Liver (tissue), 9 donors: ENCODE measurements around the gene PRG2. TPM values are rescaled to one million over a fixed set of nuclear protein-coding genes. Genes with fewer than 3 reads are reported as not detected.

ENCODE experiments used
- DNase-seq: peaks from one replicate; pipeline ENCODE4 v3.0.0-alpha.2; 2017; ENCODE audit warnings: low spot score
- H3K27ac ChIP-seq, 2 donors: one replicate each; pipeline ENCODE4 v1.7.0; 2013; ENCODE audit warnings: inconsistent platforms in 2 of 2, low read length in 2 of 2, control low read depth in 1 of 2, low read depth in 1 of 2, mild to moderate bottlenecking in 1 of 2
- H3K27me3 ChIP-seq, 4 donors: one replicate each; pipeline versions ENCODE4 v1.6.1 to v1.7.0; 2013; ENCODE audit warnings: low read length in 3 of 4, inconsistent platforms in 1 of 4, mild to moderate bottlenecking in 1 of 4, moderate library complexity in 1 of 4; ENCODE audit not compliant: control insufficient read depth in 4 of 4, insufficient read depth in 4 of 4
- H3K36me3 ChIP-seq, 4 donors: one replicate each; pipeline versions ENCODE4 v1.6.1 to v1.7.0; 2013; ENCODE audit warnings: low read length in 3 of 4, mild to moderate bottlenecking in 3 of 4, low read depth in 1 of 4, moderate library complexity in 1 of 4; ENCODE audit not compliant: control insufficient read depth in 4 of 4, insufficient read depth in 3 of 4
- H3K4me1 ChIP-seq, 4 donors: one replicate each; pipeline versions ENCODE4 v1.6.1 to v1.7.0; 2013; ENCODE audit warnings: low read length in 3 of 4, mild to moderate bottlenecking in 3 of 4, moderate library complexity in 1 of 4; ENCODE audit not compliant: control insufficient read depth in 4 of 4, insufficient read depth in 4 of 4
- H3K4me3 ChIP-seq, 3 donors: one replicate each; pipeline versions ENCODE4 v1.6.1 to v1.7.0; 2013; ENCODE audit warnings: low read length in 3 of 3, control low read depth in 1 of 3, low read depth in 1 of 3, mild to moderate bottlenecking in 1 of 3
- H3K9ac ChIP-seq, 2 donors: one replicate each; pipeline ENCODE4 v1.7.0; 2013; ENCODE audit warnings: low read length in 2 of 2, mild to moderate bottlenecking in 2 of 2, moderate library complexity in 2 of 2, control low read depth in 1 of 2, low read depth in 1 of 2
- H3K9me3 ChIP-seq, 4 donors: one replicate each; pipeline versions ENCODE4 v1.6.1 to v1.7.0; 2013; ENCODE audit warnings: low read length in 3 of 4; ENCODE audit not compliant: control insufficient read depth in 4 of 4
- EGR1 ChIP-seq, 2 donors: IDR thresholded peaks; 2 replicates each; pipeline ENCODE4 v1.6.1; 2016 to 2018; ENCODE audit warnings: antibody characterized with exemption in 2 of 2, low read depth in 2 of 2
- FOXA1 ChIP-seq: IDR thresholded peaks from 2 replicates; pipeline ENCODE4 v1.6.1; 2016; ENCODE audit warnings: antibody characterized with exemption
- GABPA ChIP-seq, 2 donors: IDR thresholded peaks in 1 of 2; conservative IDR thresholded peaks in 1 of 2; 2 replicates each; pipeline ENCODE4 v1.6.1; 2016; ENCODE audit warnings: antibody characterized with exemption in 2 of 2, mild to moderate bottlenecking in 1 of 2, moderate library complexity in 1 of 2
- HNF4A ChIP-seq, 2 donors: conservative IDR thresholded peaks; 2 replicates each; pipeline ENCODE4 v1.6.1; 2016; ENCODE audit warnings: antibody characterized with exemption in 2 of 2, mild to moderate bottlenecking in 2 of 2
- HNF4G ChIP-seq: IDR thresholded peaks from 2 replicates; pipeline ENCODE4 v1.6.1; 2016; ENCODE audit warnings: antibody characterized with exemption
- JUND ChIP-seq, 2 donors: IDR thresholded peaks; 2 replicates each; pipeline ENCODE4 v1.6.1; 2016; ENCODE audit warnings: antibody characterized with exemption in 2 of 2
- RAD21 ChIP-seq, 2 donors: IDR thresholded peaks; 2 replicates each; pipeline ENCODE4 v1.6.1; 2016; ENCODE audit warnings: antibody characterized with exemption in 2 of 2, mild to moderate bottlenecking in 2 of 2
- REST ChIP-seq: IDR thresholded peaks from 2 replicates; pipeline ENCODE4 v1.6.1; 2016; ENCODE audit warnings: antibody characterized with exemption, mild to moderate bottlenecking
- RXRA ChIP-seq, 2 donors: IDR thresholded peaks; 2 replicates each; pipeline ENCODE4 v1.6.1; 2017 to 2018; ENCODE audit warnings: antibody characterized with exemption in 2 of 2, mild to moderate bottlenecking in 1 of 2
- TAF1 ChIP-seq: conservative IDR thresholded peaks from 2 replicates; pipeline ENCODE4 v1.6.1; 2016; ENCODE audit warnings: antibody characterized with exemption, mild to moderate bottlenecking
- ZBTB33 ChIP-seq: IDR thresholded peaks from 2 replicates; pipeline ENCODE4 v1.6.1; 2016; ENCODE audit warnings: antibody characterized with exemption
- WGBS: extraction: QIAGEN DNeasy Blood & Tissue Kit; methylation state at CpG from one replicate; pipeline ENCODE4 v1.1.7; 2013; 5-methylcytosine and 5-hydroxymethylcytosine counted together
- polyA plus RNA-seq, 2 donors: library from polyadenylated mRNA; stranded (reverse) in 1 of 2; unstranded in 1 of 2; fragments of 200-250 nt in 1 of 2; fragments of >200 nt in 1 of 2; fragmentation: Nextera tagmentation in 1 of 2; extraction: Ambion mirVana in 1 of 2; gene quantifications; one replicate each; pipeline versions ENCODE4 v1.2.1 to v1.2.3, GENCODE V29; 2013 to 2015
- total RNA-seq, 2 donors: library from RNA; depleted of rRNA; stranded (reverse); fragments of >200 nt; gene quantifications; one replicate each; pipeline ENCODE4 v1.2.3, GENCODE V29; 2014
- TF ChIP-seq, protein P1 (sequence below): IDR thresholded peaks from 2 replicates; pipeline ENCODE4 v1.6.1; 2016; ENCODE audit warnings: antibody characterized with exemption
- TF ChIP-seq, protein P2 (sequence below): fragments of 150-350 bp; IDR thresholded peaks from 2 replicates; pipeline ENCODE4 v1.5.1; 2017; ENCODE audit warnings: improper control_type of control experiment, low read depth, low read length; ENCODE audit not compliant: missing input control
- TF ChIP-seq, protein P3 (sequence below): IDR thresholded peaks from 2 replicates; pipeline ENCODE4 v1.6.1; 2016; ENCODE audit warnings: antibody characterized with exemption
- donor health status: healthy.
- donor health status: healthy.
- donor health status: healthy.
- donor health status: healthy.
- donor health status: healthy.

The PRG2 gene
- total and polyA plus RNA-seq, 4 donors, result 0.74 to 24.2 (median 1.2) TPM; not detected in 1

DNA sequence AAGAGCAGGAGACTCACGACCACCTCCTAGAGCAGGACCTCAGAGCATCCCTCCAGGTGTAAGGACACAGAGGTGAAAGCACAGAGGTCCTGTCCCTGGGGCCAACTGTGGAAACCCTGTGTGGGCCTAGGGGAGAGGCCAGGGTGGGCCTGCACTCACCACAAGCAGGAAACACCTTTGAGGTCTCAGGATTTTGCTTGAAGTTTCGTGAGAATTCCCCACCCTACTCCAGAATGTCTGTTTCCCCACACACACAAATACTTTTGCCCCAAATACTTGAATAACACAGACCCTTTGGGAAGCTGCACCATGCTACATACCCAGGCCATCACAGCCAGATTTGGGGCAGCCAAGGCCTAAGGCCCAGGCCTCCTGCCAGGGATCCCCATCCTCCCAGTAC, 18.3 kb upstream of the PRG2 start:
- TF ChIP-seq TAF1 (no peak), RXRA (IDR thresholded peaks at IDR 0.05) (no peak), ZBTB33 (no peak), GABPA (IDR thresholded peaks at IDR 0.05 in 1 of 2, conservative IDR thresholded peaks at IDR 0.05 in 1 of 2) (no peak), HNF4A (conservative IDR thresholded peaks at IDR 0.05) (no peak), REST (no peak), JUND (IDR thresholded peaks at IDR 0.05) (no peak), EGR1 (IDR thresholded peaks at IDR 0.05; ENCODE audit: low read depth in 2 of 2) (no peak), RAD21 (IDR thresholded peaks at IDR 0.05) (no peak)
- TF ChIP-seq, protein P1, sequence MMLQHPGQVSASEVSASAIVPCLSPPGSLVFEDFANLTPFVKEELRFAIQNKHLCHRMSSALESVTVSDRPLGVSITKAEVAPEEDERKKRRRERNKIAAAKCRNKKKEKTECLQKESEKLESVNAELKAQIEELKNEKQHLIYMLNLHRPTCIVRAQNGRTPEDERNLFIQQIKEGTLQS, result no peak
- TF ChIP-seq, protein P2, sequence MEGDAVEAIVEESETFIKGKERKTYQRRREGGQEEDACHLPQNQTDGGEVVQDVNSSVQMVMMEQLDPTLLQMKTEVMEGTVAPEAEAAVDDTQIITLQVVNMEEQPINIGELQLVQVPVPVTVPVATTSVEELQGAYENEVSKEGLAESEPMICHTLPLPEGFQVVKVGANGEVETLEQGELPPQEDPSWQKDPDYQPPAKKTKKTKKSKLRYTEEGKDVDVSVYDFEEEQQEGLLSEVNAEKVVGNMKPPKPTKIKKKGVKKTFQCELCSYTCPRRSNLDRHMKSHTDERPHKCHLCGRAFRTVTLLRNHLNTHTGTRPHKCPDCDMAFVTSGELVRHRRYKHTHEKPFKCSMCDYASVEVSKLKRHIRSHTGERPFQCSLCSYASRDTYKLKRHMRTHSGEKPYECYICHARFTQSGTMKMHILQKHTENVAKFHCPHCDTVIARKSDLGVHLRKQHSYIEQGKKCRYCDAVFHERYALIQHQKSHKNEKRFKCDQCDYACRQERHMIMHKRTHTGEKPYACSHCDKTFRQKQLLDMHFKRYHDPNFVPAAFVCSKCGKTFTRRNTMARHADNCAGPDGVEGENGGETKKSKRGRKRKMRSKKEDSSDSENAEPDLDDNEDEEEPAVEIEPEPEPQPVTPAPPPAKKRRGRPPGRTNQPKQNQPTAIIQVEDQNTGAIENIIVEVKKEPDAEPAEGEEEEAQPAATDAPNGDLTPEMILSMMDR, result no peak
- TF ChIP-seq, protein P3, sequence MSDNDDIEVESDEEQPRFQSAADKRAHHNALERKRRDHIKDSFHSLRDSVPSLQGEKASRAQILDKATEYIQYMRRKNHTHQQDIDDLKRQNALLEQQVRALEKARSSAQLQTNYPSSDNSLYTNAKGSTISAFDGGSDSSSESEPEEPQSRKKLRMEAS, result no peak
- Histone ChIP-seq H3K9me3 (no peaks in the 10 kb centered on the region), H3K9ac (no peak overlapping the region), H3K36me3 (peaks cover 12 to 62% (median 58%) of the 10 kb centered on the region in 4 donors), H3K27ac (no peak overlapping the region), H3K4me3 (no peak overlapping the region), H3K4me1 (peaks cover 0 to 2% (median under 1%) of the 10 kb centered on the region in 4 donors), H3K27me3 (no peaks in the 10 kb centered on the region)
- DNase-seq, result no peak
- WGBS, result 85% methylated on average over 2 of the region's 2 CpGs

- Histone ChIP-seq H3K4me3 (no peak overlapping the region), H3K4me1 (peaks cover 0 to 1% (median 0%) of the 10 kb centered on the region in 4 donors), H3K9ac (no peak overlapping the region), H3K9me3 (no peaks in the 10 kb centered on the region), H3K27me3 (no peaks in the 10 kb centered on the region), H3K27ac (no peak overlapping the region), H3K36me3 (peaks cover 12 to 54% (median 51%) of the 10 kb centered on the region in 4 donors)
- TF ChIP-seq, protein P2, result no peak
- TF ChIP-seq HNF4G, result no peak
- TF ChIP-seq FOXA1, result no peak
- no peak for TF ChIP-seq HNF4A (conservative IDR thresholded peaks at IDR 0.05)
- no peak for DNase-seq
- WGBS, result 87% methylated on average over 8 of the region's 8 CpGs
These were observed 17.6 kb upstream of the PRG2 start for GRCh38 chr11:57407941-57408475.
